WTC11 (cell line): ENCODE data around the gene TRMT2A. TPM values are rescaled to one million over a fixed set of nuclear protein-coding genes. Genes with fewer than 3 reads are reported as not detected.

Source experiments
- ATAC-seq: fragments of 200-7000 bp; cut with Tn5 transposase; 2 replicates; pipeline ENCODE4 v1.10.0; 2021; ENCODE audit warnings: mild to moderate bottlenecking, moderate library complexity
- CTCF ChIA-PET: fragments of 300-600 bp; sonication (Branson Sonifier 250); formaldehyde crosslinking; loops from one replicate; lab custom pipeline; 2021; ENCODE audit warnings: antibody characterized with exemption; lab: Charles Lee
- POLR2A ChIA-PET: fragments of 350-600 bp; sonication (Branson Sonifier 250); formaldehyde crosslinking; loops from one replicate; lab custom pipeline; 2021; ENCODE audit warnings: antibody characterized with exemption; lab: Charles Lee
- DNase-seq: peaks from one replicate; pipeline ENCODE4 v3.0.0; 2021; ENCODE audit warnings: low spot score
- H3K27ac Mint-ChIP-seq: 2 replicates; pipeline ENCODE4 v1.8.0; 2021; ENCODE audit warnings: mixed read lengths
- H3K27me3 Mint-ChIP-seq: 2 replicates; pipeline ENCODE4 v1.8.0; 2021; ENCODE audit warnings: low read depth, mild to moderate bottlenecking, moderate library complexity, mixed read lengths
- H3K36me3 Mint-ChIP-seq: 2 replicates; pipeline ENCODE4 v1.8.0; 2021; ENCODE audit warnings: mixed read lengths
- H3K4me1 Mint-ChIP-seq: 2 replicates; pipeline ENCODE4 v1.8.0; 2022; ENCODE audit warnings: mixed read lengths
- H3K4me3 Mint-ChIP-seq: 2 replicates; pipeline ENCODE4 v1.8.0; 2021; ENCODE audit warnings: mild to moderate bottlenecking, moderate library complexity, mixed read lengths
- H3K9me3 Mint-ChIP-seq: 2 replicates; pipeline ENCODE4 v1.8.0; 2021; ENCODE audit warnings: mixed read lengths
- ATF1 ChIP-seq: sonication (generic); formaldehyde crosslinking; IDR thresholded peaks from 2 replicates; pipeline ENCODE4 v1.8.1; 2023; ENCODE audit warnings: mild to moderate bottlenecking, moderate library complexity, missing genetic modification reagents
- ESRRA ChIP-seq: sonication (generic); formaldehyde crosslinking; IDR thresholded peaks from 2 replicates; pipeline ENCODE4 v1.8.1; 2022; ENCODE audit warnings: mild to moderate bottlenecking, missing genetic modification reagents, borderline replicate concordance
- ETV6 ChIP-seq: sonication (generic); formaldehyde crosslinking; IDR thresholded peaks from 2 replicates; pipeline ENCODE4 v1.8.1; 2022; ENCODE audit warnings: mild to moderate bottlenecking, missing genetic modification reagents
- GABPB1 ChIP-seq: sonication (generic); formaldehyde crosslinking; IDR thresholded peaks from 2 replicates; pipeline ENCODE4 v1.8.1; 2023; ENCODE audit warnings: mild to moderate bottlenecking, missing genetic modification reagents
- KAT7 ChIP-seq: sonication (generic); formaldehyde crosslinking; IDR thresholded peaks from 2 replicates; pipeline ENCODE4 v1.8.1; 2023; ENCODE audit warnings: missing genetic modification reagents, mild to moderate bottlenecking, borderline replicate concordance
- MXD4 ChIP-seq: fragments of 250-450 bp; sonication (Bioruptor Pico); IDR thresholded peaks from 2 replicates; pipeline ENCODE4 v1.8.0; 2021; ENCODE audit warnings: mild to moderate bottlenecking, moderate library complexity, borderline replicate concordance
- OVOL2 ChIP-seq: fragments of 250-450 bp; sonication (Bioruptor Pico); IDR thresholded peaks from 2 replicates; pipeline ENCODE4 v1.9.0; 2021; ENCODE audit warnings: mild to moderate bottlenecking, borderline replicate concordance
- PRRX2 ChIP-seq: fragments of 250-450 bp; sonication (Bioruptor Pico); IDR thresholded peaks from 2 replicates; pipeline ENCODE4 v1.8.0; 2021; ENCODE audit warnings: mild to moderate bottlenecking
- SOX15 ChIP-seq: fragments of 250-450 bp; sonication (Bioruptor Pico); IDR thresholded peaks from 2 replicates; pipeline ENCODE4 v1.9.0; 2021; ENCODE audit warnings: mild to moderate bottlenecking
- ZBTB21 ChIP-seq: sonication (generic); formaldehyde crosslinking; IDR thresholded peaks from 2 replicates; pipeline ENCODE4 v1.8.1; 2023; ENCODE audit warnings: mild to moderate bottlenecking, missing genetic modification reagents, borderline replicate concordance
- ZNF219 ChIP-seq: sonication (generic); formaldehyde crosslinking; IDR thresholded peaks from 2 replicates; pipeline ENCODE4 v1.8.0; 2023; ENCODE audit warnings: missing genetic modification reagents, mild to moderate bottlenecking, borderline replicate concordance
- ZNF317 ChIP-seq: sonication (generic); formaldehyde crosslinking; IDR thresholded peaks from 2 replicates; pipeline ENCODE4 v1.8.1; 2023; ENCODE audit warnings: low read depth, mild to moderate bottlenecking, moderate library complexity, missing genetic modification reagents, borderline replicate concordance
- ZNF416 ChIP-seq: fragments of 250-450 bp; sonication (Bioruptor Pico); IDR thresholded peaks from 2 replicates; pipeline ENCODE4 v1.9.0; 2021; ENCODE audit warnings: mild to moderate bottlenecking, inconsistent platforms
- total RNA-seq: library from RNA; stranded (reverse); gene quantifications from 3 replicates; pipeline ENCODE4 v1.2.3, GENCODE V29; 2021
- TF ChIP-seq, protein P1 (sequence below): fragments of 250-450 bp; sonication (Bioruptor Pico); IDR thresholded peaks from 2 replicates; pipeline ENCODE4 v1.9.0; 2021; ENCODE audit warnings: mild to moderate bottlenecking
- TF ChIP-seq, protein P2 (sequence below): sonication (generic); formaldehyde crosslinking; IDR thresholded peaks from 2 replicates; pipeline ENCODE4 v1.8.1; 2023; ENCODE audit warnings: mild to moderate bottlenecking, missing genetic modification reagents
- TF ChIP-seq, protein P3 (sequence below): sonication (generic); formaldehyde crosslinking; IDR thresholded peaks from 2 replicates; pipeline ENCODE4 v1.8.1; 2023; ENCODE audit warnings: mild to moderate bottlenecking, moderate library complexity, missing genetic modification reagents
- TF ChIP-seq, protein P4 (sequence below): sonication (generic); formaldehyde crosslinking; IDR thresholded peaks from 2 replicates; pipeline ENCODE4 v1.8.0; 2022; ENCODE audit warnings: mild to moderate bottlenecking, missing genetic modification reagents
- TF ChIP-seq, protein P5 (sequence below): sonication (generic); formaldehyde crosslinking; IDR thresholded peaks from 2 replicates; pipeline ENCODE4 v1.8.0; 2023; ENCODE audit warnings: mild to moderate bottlenecking, missing genetic modification reagents
- TF ChIP-seq, protein P6 (sequence below): sonication (generic); formaldehyde crosslinking; IDR thresholded peaks from 2 replicates; pipeline ENCODE4 v1.8.1; 2022; ENCODE audit warnings: missing genetic modification reagents, borderline replicate concordance

Gene TRMT2A
- total RNA-seq, 1 experiment from 2014 or later: 68.6 TPM

DNA sequence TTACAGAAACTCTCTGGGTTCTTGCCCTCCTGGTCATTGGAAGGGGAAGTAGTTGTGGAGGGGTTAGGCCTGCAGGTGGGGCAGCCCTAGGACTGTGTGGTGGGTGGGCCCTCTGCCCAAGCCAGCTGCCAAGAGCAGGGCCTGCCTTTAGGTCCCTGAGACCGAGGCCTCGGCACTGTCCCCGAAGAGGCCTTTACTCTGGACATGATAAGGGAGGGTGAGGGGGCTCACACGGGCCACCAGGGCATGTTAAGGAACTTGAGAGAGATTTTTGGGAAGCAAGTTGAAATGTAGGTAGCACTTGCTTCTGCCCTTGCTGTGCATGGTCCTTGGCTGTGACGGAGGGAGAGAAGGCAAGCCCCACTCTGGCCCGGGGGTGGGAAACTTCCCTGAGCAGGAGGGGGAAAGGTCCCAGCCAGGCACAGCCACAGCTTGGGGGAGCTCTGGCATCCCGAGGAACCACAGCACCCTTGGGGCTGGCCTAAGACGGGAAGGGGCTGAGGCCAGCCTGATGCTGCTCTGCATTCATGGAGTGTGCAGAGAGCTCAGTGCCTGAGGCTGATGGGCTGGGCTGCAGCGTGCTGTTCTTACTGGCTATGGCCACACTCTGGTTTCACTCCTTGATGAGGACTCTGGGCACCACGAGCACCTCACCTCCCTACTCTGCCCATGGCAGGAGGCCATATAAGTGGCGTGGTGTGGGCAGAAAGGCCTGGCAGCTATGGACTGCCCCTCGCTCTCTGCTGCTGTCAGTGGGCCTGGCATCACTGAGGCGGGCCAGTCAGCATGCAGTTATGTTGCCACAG, 8.9 kb downstream of the TRMT2A start (continued):
- TF ChIP-seq, protein P1, sequence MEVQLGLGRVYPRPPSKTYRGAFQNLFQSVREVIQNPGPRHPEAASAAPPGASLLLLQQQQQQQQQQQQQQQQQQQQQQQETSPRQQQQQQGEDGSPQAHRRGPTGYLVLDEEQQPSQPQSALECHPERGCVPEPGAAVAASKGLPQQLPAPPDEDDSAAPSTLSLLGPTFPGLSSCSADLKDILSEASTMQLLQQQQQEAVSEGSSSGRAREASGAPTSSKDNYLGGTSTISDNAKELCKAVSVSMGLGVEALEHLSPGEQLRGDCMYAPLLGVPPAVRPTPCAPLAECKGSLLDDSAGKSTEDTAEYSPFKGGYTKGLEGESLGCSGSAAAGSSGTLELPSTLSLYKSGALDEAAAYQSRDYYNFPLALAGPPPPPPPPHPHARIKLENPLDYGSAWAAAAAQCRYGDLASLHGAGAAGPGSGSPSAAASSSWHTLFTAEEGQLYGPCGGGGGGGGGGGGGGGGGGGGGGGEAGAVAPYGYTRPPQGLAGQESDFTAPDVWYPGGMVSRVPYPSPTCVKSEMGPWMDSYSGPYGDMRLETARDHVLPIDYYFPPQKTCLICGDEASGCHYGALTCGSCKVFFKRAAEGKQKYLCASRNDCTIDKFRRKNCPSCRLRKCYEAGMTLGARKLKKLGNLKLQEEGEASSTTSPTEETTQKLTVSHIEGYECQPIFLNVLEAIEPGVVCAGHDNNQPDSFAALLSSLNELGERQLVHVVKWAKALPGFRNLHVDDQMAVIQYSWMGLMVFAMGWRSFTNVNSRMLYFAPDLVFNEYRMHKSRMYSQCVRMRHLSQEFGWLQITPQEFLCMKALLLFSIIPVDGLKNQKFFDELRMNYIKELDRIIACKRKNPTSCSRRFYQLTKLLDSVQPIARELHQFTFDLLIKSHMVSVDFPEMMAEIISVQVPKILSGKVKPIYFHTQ (CRISPR knock-in tag): no peak
- TF ChIP-seq ZNF416 (CRISPR knock-in tag) (no peak), ZNF219 (CRISPR knock-in tag) (no peak)
- TF ChIP-seq, protein P2, sequence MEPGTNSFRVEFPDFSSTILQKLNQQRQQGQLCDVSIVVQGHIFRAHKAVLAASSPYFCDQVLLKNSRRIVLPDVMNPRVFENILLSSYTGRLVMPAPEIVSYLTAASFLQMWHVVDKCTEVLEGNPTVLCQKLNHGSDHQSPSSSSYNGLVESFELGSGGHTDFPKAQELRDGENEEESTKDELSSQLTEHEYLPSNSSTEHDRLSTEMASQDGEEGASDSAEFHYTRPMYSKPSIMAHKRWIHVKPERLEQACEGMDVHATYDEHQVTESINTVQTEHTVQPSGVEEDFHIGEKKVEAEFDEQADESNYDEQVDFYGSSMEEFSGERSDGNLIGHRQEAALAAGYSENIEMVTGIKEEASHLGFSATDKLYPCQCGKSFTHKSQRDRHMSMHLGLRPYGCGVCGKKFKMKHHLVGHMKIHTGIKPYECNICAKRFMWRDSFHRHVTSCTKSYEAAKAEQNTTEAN (CRISPR knock-in tag): no peak

DNA sequence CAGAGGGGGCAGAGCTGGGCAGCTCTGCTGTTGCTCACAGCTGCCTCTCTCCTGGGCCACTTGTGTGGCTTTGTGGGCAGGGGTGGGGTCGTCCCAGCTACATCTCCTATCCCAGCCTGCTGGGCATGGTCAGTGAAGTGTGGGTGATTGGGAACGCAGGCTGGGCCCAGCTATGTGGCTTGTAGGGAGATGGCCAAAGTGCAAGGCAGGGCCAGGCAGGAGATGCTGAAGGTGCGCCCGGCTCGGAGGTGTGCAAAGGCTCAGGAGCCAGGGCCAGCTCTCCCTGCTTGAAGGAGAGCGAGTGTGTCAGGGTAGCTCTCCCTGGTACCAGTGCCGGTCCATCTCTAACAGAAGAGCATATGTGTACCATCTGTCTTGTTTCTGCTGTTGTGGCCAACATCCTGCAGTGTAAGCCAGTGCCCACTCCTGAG, 9.5 kb downstream of the TRMT2A start:
- no peak overlapping the region for H3K4me3 Mint-ChIP-seq
- H3K36me3 Mint-ChIP-seq: peaks cover 69% of the 10 kb centered on the region
- ATAC-seq: no peak
- no peaks in the 10 kb centered on the region for H3K4me1 Mint-ChIP-seq
- no peaks in the 10 kb centered on the region for H3K27me3 Mint-ChIP-seq
- TF ChIP-seq PRRX2 (CRISPR knock-in tag): no peak
- no peak for TF ChIP-seq ATF1
- no peak for TF ChIP-seq ZNF317 (CRISPR knock-in tag)
- TF ChIP-seq, protein P3, sequence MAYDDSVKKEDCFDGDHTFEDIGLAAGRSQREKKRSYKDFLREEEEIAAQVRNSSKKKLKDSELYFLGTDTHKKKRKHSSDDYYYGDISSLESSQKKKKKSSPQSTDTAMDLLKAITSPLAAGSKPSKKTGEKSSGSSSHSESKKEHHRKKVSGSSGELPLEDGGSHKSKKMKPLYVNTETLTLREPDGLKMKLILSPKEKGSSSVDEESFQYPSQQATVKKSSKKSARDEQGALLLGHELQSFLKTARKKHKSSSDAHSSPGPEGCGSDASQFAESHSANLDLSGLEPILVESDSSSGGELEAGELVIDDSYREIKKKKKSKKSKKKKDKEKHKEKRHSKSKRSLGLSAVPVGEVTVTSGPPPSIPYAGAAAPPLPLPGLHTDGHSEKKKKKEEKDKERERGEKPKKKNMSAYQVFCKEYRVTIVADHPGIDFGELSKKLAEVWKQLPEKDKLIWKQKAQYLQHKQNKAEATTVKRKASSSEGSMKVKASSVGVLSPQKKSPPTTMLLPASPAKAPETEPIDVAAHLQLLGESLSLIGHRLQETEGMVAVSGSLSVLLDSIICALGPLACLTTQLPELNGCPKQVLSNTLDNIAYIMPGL (CRISPR knock-in tag): no peak
- TF ChIP-seq KAT7 (CRISPR knock-in tag): no peak
- no peak for TF ChIP-seq ETV6
- no peak for TF ChIP-seq ESRRA (CRISPR knock-in tag)
- TF ChIP-seq MXD4 (CRISPR knock-in tag): no peak
- TF ChIP-seq OVOL2 (CRISPR knock-in tag): no peak
- TF ChIP-seq, protein P4, sequence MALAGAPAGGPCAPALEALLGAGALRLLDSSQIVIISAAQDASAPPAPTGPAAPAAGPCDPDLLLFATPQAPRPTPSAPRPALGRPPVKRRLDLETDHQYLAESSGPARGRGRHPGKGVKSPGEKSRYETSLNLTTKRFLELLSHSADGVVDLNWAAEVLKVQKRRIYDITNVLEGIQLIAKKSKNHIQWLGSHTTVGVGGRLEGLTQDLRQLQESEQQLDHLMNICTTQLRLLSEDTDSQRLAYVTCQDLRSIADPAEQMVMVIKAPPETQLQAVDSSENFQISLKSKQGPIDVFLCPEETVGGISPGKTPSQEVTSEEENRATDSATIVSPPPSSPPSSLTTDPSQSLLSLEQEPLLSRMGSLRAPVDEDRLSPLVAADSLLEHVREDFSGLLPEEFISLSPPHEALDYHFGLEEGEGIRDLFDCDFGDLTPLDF (CRISPR knock-in tag): no peak
- TF ChIP-seq SOX15 (CRISPR knock-in tag): no peak
- TF ChIP-seq, protein P5, sequence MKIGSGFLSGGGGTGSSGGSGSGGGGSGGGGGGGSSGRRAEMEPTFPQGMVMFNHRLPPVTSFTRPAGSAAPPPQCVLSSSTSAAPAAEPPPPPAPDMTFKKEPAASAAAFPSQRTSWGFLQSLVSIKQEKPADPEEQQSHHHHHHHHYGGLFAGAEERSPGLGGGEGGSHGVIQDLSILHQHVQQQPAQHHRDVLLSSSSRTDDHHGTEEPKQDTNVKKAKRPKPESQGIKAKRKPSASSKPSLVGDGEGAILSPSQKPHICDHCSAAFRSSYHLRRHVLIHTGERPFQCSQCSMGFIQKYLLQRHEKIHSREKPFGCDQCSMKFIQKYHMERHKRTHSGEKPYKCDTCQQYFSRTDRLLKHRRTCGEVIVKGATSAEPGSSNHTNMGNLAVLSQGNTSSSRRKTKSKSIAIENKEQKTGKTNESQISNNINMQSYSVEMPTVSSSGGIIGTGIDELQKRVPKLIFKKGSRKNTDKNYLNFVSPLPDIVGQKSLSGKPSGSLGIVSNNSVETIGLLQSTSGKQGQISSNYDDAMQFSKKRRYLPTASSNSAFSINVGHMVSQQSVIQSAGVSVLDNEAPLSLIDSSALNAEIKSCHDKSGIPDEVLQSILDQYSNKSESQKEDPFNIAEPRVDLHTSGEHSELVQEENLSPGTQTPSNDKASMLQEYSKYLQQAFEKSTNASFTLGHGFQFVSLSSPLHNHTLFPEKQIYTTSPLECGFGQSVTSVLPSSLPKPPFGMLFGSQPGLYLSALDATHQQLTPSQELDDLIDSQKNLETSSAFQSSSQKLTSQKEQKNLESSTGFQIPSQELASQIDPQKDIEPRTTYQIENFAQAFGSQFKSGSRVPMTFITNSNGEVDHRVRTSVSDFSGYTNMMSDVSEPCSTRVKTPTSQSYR (CRISPR knock-in tag): no peak
- no peak for TF ChIP-seq ZBTB21 (CRISPR knock-in tag)
- no peak for TF ChIP-seq GABPB1 (CRISPR knock-in tag)
- TF ChIP-seq, protein P6, sequence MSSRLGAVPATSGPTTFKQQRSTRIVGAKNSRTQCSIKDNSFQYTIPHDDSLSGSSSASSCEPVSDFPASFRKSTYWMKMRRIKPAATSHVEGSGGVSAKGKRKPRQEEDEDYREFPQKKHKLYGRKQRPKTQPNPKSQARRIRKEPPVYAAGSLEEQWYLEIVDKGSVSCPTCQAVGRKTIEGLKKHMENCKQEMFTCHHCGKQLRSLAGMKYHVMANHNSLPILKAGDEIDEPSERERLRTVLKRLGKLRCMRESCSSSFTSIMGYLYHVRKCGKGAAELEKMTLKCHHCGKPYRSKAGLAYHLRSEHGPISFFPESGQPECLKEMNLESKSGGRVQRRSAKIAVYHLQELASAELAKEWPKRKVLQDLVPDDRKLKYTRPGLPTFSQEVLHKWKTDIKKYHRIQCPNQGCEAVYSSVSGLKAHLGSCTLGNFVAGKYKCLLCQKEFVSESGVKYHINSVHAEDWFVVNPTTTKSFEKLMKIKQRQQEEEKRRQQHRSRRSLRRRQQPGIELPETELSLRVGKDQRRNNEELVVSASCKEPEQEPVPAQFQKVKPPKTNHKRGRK (CRISPR knock-in tag): no peak
- H3K27ac Mint-ChIP-seq: no peak overlapping the region
- ChIA-PET CTCF (interaction anchor here (1.2 kb wide), 1 partner anchor 377 kb away, joined by 3 read pairs; no protein-coding TSS in a partner anchor), POLR2A (no interaction called here)
- no peaks in the 10 kb centered on the region for H3K9me3 Mint-ChIP-seq
- DNase-seq: no peak
